ENCODE measurements around the gene PRKCH. TPM values are rescaled to one million over a fixed set of nuclear protein-coding genes. Genes with fewer than 3 reads are reported as not detected.
"Not testable (repeated sequence)": the region's sequence is repeated elsewhere in the genome, so short reads cannot be mapped to it uniquely, and the experiment has no call there.

Gene PRKCH
- total RNA-seq, 4 donors from 2014 or later = 34.5 to 51.3 (median 45.0) TPM

DNA sequence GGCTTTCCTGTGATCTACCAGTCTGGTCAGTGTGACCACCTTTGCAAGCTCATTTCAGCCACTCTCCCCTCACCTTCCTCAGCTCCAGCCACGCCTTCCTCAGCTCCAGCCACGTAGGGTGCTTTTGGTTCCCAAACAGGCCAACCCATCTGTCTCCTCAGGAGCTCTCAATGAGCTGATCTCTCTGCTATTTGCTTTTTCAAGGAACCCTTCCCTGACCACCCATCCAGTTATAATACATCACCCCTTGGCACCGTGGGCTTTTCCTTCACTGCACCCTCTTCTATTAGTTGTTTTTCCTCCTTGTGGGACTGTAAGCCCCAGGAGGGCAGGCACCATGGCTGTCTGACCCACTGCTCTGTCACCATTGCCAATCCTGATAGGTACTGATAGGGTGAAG, 2.3 kb upstream of the PRKCH start:
- Histone ChIP-seq H3K27me3 (peaks cover 0 to 21% (median 0%) of the 10 kb centered on the region in 4 donors), H3K9me3 (no peaks in the 10 kb centered on the region), H3K4me1 (peaks cover 0 to 42% (median 0%) of the 10 kb centered on the region in 3 donors), H3K36me3 (no peaks in the 10 kb centered on the region), H3K4me3 (no peak overlapping the region), H3K27ac (no peak overlapping the region)
- intact Hi-C loops (cut with DNase I) = no loop called here
- no peak for TF ChIP-seq POLR2A (IDR thresholded peaks at IDR 0.05)
- TF ChIP-seq CTCF (IDR thresholded peaks at IDR 0.05) = no peak
- no peak for DNase-seq
- 73 to 89% methylated on average over 3 of the region's 3 CpGs for WGBS, 2 donors

- DNase-seq = no peak
- intact Hi-C loops (cut with DNase I) = no loop called here
- no peaks in the 10 kb centered on the region for H3K9me3 ChIP-seq
- TF ChIP-seq POLR2A (IDR thresholded peaks at IDR 0.05) (no peak), CTCF (IDR thresholded peaks at IDR 0.05) (no peak)
- H3K36me3 ChIP-seq = no peaks in the 10 kb centered on the region
- WGBS, 2 donors = 83% methylated on average over 4 to 6 of the region's 6 CpGs
- peaks cover 0 to 45% (median 0%) of the 10 kb centered on the region in 3 donors for H3K4me1 ChIP-seq
- H3K4me3 ChIP-seq = no peak overlapping the region
- H3K27ac ChIP-seq = peak overlapping the region in 1 of 4 donors; percentile 96
- peaks cover 0 to 21% (median 0%) of the 10 kb centered on the region in 4 donors for H3K27me3 ChIP-seq
Observed at GRCh38 chr14:61319706-61320105, 1.7 kb upstream of the PRKCH start.

DNA sequence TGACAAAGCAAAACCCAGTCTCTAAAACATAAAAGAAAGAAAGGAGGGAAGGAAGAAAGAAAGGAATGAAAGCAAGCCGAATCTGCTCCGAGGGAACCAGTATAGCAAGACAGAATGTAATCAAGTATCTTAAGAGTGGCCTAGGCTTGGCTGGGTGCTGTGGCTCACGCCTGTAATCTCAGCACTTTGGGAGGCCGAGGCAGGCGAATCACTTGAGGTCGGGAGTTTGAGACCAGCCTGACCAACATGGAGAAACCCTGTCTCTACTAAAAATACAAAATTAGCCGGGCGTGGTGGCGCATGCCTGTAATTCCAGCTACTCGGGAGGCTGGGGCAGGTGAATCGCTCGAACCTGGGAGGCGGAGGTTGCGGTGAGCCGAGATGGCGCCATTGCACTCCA, 1.2 kb upstream of the PRKCH start:
- intact Hi-C loops (cut with DNase I); H3K36me3 ChIP-seq; DNase-seq; H3K9me3 ChIP-seq; H3K4me3 ChIP-seq: not testable (repeated sequence)
- Histone ChIP-seq H3K4me1 (peaks cover 0 to 49% (median 0%) of the 10 kb centered on the region in 3 donors), H3K27me3 (peaks cover 0 to 21% (median 0%) of the 10 kb centered on the region in 4 donors), H3K27ac (peak overlapping the region in 3 of 4 donors; percentile 42 to 96 (median 90))
- 81 to 82% methylated on average over 14 to 16 of the region's 16 CpGs for WGBS, 2 donors

DNA sequence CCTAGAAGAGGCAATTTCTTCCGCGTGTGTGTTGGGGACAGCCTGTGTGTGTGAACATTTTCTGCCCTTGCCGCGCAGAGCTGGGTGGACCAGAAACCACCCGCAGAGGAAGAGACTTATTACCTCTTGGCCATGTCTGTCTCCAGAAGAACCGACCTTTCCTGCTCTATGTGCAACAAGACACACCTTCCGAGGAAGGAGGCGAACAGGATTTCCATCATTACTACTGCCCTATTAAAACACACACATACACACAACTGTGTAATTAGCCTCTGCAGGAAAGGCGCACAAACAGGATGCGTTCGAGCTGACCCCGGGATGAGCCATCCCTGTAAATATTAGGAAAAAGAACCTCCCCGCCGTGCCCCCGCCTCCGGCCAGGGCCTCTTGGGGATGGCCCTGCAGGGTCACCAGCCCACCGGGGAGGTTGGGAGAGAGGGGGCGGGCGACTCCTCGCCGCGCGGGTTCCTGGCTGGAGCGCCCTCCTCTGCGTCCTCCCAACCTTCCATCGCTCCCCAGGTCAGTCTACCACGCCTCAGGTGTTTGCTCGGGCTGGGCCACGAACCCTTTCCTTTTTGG, 484 bp upstream of the PRKCH start:
- peak overlapping the region; percentile 66 to 86 (median 81) for H3K4me3 ChIP-seq
- no peak for DNase-seq
- TF ChIP-seq CTCF (IDR thresholded peaks at IDR 0.05) (no peak), POLR2A (IDR thresholded peaks at IDR 0.05) (no peak)
- H3K27me3 ChIP-seq = peaks cover 0 to 21% (median 0%) of the 10 kb centered on the region in 4 donors
- intact Hi-C loops (cut with DNase I) = no loop called here
- no peaks in the 10 kb centered on the region for H3K9me3 ChIP-seq
- peaks cover 0 to 49% (median 0%) of the 10 kb centered on the region in 3 donors for H3K4me1 ChIP-seq
- peak overlapping the region; percentile 90 to 96 (median 94) for H3K27ac ChIP-seq
- H3K36me3 ChIP-seq = no peaks in the 10 kb centered on the region
- WGBS, 2 donors = 23 to 69% methylated on average over 8 to 16 of the region's 29 CpGs

DNA sequence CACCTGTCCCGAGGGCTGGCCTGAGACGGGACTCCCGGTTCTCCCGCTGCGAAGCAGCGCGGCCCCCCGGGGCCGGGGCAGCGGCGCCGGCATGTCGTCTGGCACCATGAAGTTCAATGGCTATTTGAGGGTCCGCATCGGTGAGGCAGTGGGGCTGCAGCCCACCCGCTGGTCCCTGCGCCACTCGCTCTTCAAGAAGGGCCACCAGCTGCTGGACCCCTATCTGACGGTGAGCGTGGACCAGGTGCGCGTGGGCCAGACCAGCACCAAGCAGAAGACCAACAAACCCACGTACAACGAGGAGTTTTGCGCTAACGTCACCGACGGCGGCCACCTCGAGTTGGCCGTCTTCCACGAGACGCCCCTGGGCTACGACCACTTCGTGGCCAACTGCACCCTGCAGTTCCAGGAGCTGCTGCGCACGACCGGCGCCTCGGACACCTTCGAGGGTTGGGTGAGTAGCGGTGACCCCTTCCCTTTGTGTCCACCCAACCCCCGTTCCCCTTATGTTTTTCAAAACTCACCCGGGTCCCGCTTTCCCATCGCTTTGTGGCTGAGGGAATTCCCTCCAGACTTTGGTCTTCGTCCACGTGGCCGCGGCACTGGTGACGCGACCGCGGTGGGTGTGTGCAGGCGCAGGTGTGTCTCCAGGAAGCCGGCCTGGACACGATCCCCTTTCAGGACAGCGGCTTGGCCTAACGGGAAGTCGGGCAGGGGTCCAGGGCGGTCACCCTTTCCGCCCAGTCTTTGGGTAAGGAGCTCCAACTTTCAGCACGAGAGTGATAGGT, 826 bp downstream of the PRKCH start:
- intact Hi-C loops (cut with DNase I) = no loop called here
- Histone ChIP-seq H3K27ac (peak overlapping the region; percentile 90 to 96 (median 94)), H3K4me1 (peaks cover 0 to 54% (median 4%) of the 10 kb centered on the region in 3 donors), H3K36me3 (no peaks in the 10 kb centered on the region), H3K4me3 (peak overlapping the region; percentile 66 to 86 (median 81)), H3K27me3 (peaks cover 0 to 21% (median 0%) of the 10 kb centered on the region in 4 donors), H3K9me3 (no peaks in the 10 kb centered on the region)
- no peak for DNase-seq
- TF ChIP-seq CTCF (IDR thresholded peaks at IDR 0.05) (no peak), POLR2A (IDR thresholded peaks at IDR 0.05) (peak in 1 of 4 donors; percentile 37)
- WGBS, 2 donors = 1 to 9% methylated on average over 11 to 20 of the region's 63 CpGs

All from esophagus squamous epithelium (tissue), 5 donors.